Mesendoderm (in vitro differentiated cells): Measurements from ENCODE around the gene SRL.
"Not testable (repeated sequence)": the region's sequence is repeated elsewhere in the genome, so short reads cannot be mapped to it uniquely, and the experiment has no call there.

Experiments used
- DNase-seq: peaks from one replicate; pipeline ENCODE4 v3.0.0; 2013
- H2AK5ac ChIP-seq: 2 replicates; pipeline ENCODE4 v1.6.1; 2013; ENCODE audit warnings: low read length, inconsistent platforms
- H2BK120ac ChIP-seq: 2 replicates; pipeline ENCODE4 v1.6.1; 2013; ENCODE audit warnings: low read depth, mild to moderate bottlenecking, low read length, moderate library complexity, mixed read lengths
- H2BK15ac ChIP-seq: replicated peaks from 2 replicates; pipeline ENCODE4 v1.6.1; 2013; ENCODE audit warnings: low read depth, mild to moderate bottlenecking, moderate library complexity
- H2BK5ac ChIP-seq: 2 replicates; pipeline ENCODE4 v1.6.1; 2013; ENCODE audit warnings: low read length, inconsistent platforms
- H3K18ac ChIP-seq: 2 replicates; pipeline ENCODE4 v1.6.1; 2013; ENCODE audit warnings: mild to moderate bottlenecking, low read length, mixed read lengths
- H3K23ac ChIP-seq: one replicate; pipeline ENCODE4 v1.6.1; 2013; ENCODE audit warnings: low read length
- H3K27ac ChIP-seq: 2 replicates; pipeline ENCODE4 v1.5.1; 2013; ENCODE audit warnings: low read depth, mild to moderate bottlenecking, inconsistent platforms, low read length, moderate library complexity
- H3K27me3 ChIP-seq: 2 replicates; pipeline ENCODE4 v1.6.1; 2013; ENCODE audit warnings: low read length, control low read depth, mild to moderate bottlenecking, inconsistent platforms; ENCODE audit not compliant: insufficient read depth, poor library complexity
- H3K36me3 ChIP-seq: 2 replicates; pipeline ENCODE4 v1.6.1; 2013; ENCODE audit warnings: low read length, inconsistent platforms; ENCODE audit not compliant: control insufficient read depth, insufficient read depth
- H3K4ac ChIP-seq: one replicate; pipeline ENCODE4 v1.6.1; 2013; ENCODE audit warnings: low read depth, mild to moderate bottlenecking, low read length, moderate library complexity
- H3K4me1 ChIP-seq: 2 replicates; pipeline ENCODE4 v1.6.1; 2013; ENCODE audit warnings: low read depth, low read length, inconsistent platforms; ENCODE audit not compliant: control insufficient read depth
- H3K4me2 ChIP-seq: 2 replicates; pipeline ENCODE4 v1.6.1; 2013; ENCODE audit warnings: low read length
- H3K4me3 ChIP-seq: 2 replicates; pipeline ENCODE4 v1.5.1; 2013; ENCODE audit warnings: mild to moderate bottlenecking, low read length
- H3K56ac ChIP-seq: one replicate; pipeline ENCODE4 v1.6.1; 2013; ENCODE audit warnings: low read length
- H3K79me1 ChIP-seq: 2 replicates; pipeline ENCODE4 v1.6.1; 2013; ENCODE audit warnings: low read length, inconsistent platforms
- H3K79me2 ChIP-seq: 2 replicates; pipeline ENCODE4 v1.6.1; 2013; ENCODE audit warnings: mild to moderate bottlenecking, low read length; ENCODE audit not compliant: control insufficient read depth, insufficient read depth
- H3K9ac ChIP-seq: 2 replicates; pipeline ENCODE4 v1.6.1; 2013; ENCODE audit warnings: low read length, inconsistent platforms
- H4K5ac ChIP-seq: one replicate; pipeline ENCODE4 v1.6.1; 2013; ENCODE audit warnings: low read length
- H4K8ac ChIP-seq: one replicate; pipeline ENCODE4 v1.6.1; 2013; ENCODE audit warnings: low read depth, mild to moderate bottlenecking, control low read depth, low read length, moderate library complexity
- WGBS: extraction: QIAGEN DNeasy Blood & Tissue Kit; methylation state at CpG from one replicate; pipeline ENCODE4 v1.1.7; 2013; ENCODE audit warnings: low lambda C conversion rate, missing lambda C conversion rate; ENCODE audit not compliant: insufficient coverage; ENCODE audit errors: extremely low coverage; 5-methylcytosine and 5-hydroxymethylcytosine counted together

SRL gene

GRCh38 chr16:4212211-4212933 lies 29.5 kb downstream of the SRL start:
- no peak overlapping the region for H3K4me3 ChIP-seq
- H2AK5ac ChIP-seq = no peak overlapping the region
- H4K8ac ChIP-seq = no peak overlapping the region
- no peaks in the 10 kb centered on the region for H3K27me3 ChIP-seq
- H2BK5ac ChIP-seq = no peak overlapping the region
- H3K9ac ChIP-seq = no peak overlapping the region
- no peak overlapping the region for H3K4ac ChIP-seq
- H3K4me1 ChIP-seq = no peaks in the 10 kb centered on the region
- DNase-seq = no peak
- no peak overlapping the region for H2BK120ac ChIP-seq
- no CpG with 5 or more reads among the region's 11 CpGs for WGBS
- no peak overlapping the region for H3K4me2 ChIP-seq
- no peak overlapping the region for H3K27ac ChIP-seq
- no peaks in the 10 kb centered on the region for H3K79me2 ChIP-seq
- no peak overlapping the region for H2BK15ac ChIP-seq
- H3K23ac ChIP-seq = no peak overlapping the region
- H3K79me1 ChIP-seq = no peaks in the 10 kb centered on the region
- no peaks in the 10 kb centered on the region for H3K36me3 ChIP-seq
- no peak overlapping the region for H4K5ac ChIP-seq
- no peak overlapping the region for H3K56ac ChIP-seq
- H3K18ac ChIP-seq = no peak overlapping the region

GRCh38 chr16:4211445-4212210 lies 30.3 kb downstream of the SRL start:
- H3K27ac ChIP-seq, H3K4me1 ChIP-seq, H3K23ac ChIP-seq, H3K4me3 ChIP-seq, H3K4me2 ChIP-seq, H3K9ac ChIP-seq, H2BK15ac ChIP-seq, H2BK5ac ChIP-seq, H3K79me1 ChIP-seq, H2AK5ac ChIP-seq, H3K36me3 ChIP-seq, H3K56ac ChIP-seq, H3K4ac ChIP-seq, H4K8ac ChIP-seq, DNase-seq, H4K5ac ChIP-seq, H3K27me3 ChIP-seq, H3K79me2 ChIP-seq, H2BK120ac ChIP-seq, H3K18ac ChIP-seq: not testable (repeated sequence)
- 100% methylated on average over 2 of the region's 22 CpGs for WGBS

GRCh38 chr16:4209666-4210065 lies 32.2 kb downstream of the SRL start:
- Histone ChIP-seq H3K56ac (no peak overlapping the region), H3K4ac (no peak overlapping the region), H2BK5ac (no peak overlapping the region), H3K4me1 (no peaks in the 10 kb centered on the region), H2BK15ac (no peak overlapping the region), H3K18ac (no peak overlapping the region), H2BK120ac (no peak overlapping the region), H3K27ac (no peak overlapping the region), H4K8ac (no peak overlapping the region), H3K36me3 (no peaks in the 10 kb centered on the region), H3K79me2 (no peaks in the 10 kb centered on the region), H3K23ac (no peak overlapping the region), H3K4me2 (no peak overlapping the region), H3K9ac (no peak overlapping the region), H3K27me3 (no peaks in the 10 kb centered on the region), H3K4me3 (no peak overlapping the region), H4K5ac (no peak overlapping the region), H2AK5ac (no peak overlapping the region), H3K79me1 (no peaks in the 10 kb centered on the region)
- no peak for DNase-seq
- no CpG with 5 or more reads among the region's 6 CpGs for WGBS

- Histone ChIP-seq H3K27ac (no peak overlapping the region), H3K79me1 (no peaks in the 10 kb centered on the region), H2BK15ac (no peak overlapping the region), H3K56ac (no peak overlapping the region), H3K36me3 (no peaks in the 10 kb centered on the region), H3K18ac (no peak overlapping the region), H2AK5ac (no peak overlapping the region), H3K27me3 (no peaks in the 10 kb centered on the region), H2BK5ac (no peak overlapping the region), H2BK120ac (no peak overlapping the region), H3K23ac (no peak overlapping the region), H4K5ac (no peak overlapping the region), H3K79me2 (no peaks in the 10 kb centered on the region), H3K4me1 (no peaks in the 10 kb centered on the region), H3K4me2 (no peak overlapping the region), H4K8ac (no peak overlapping the region), H3K4me3 (no peak overlapping the region), H3K4ac (no peak overlapping the region), H3K9ac (no peak overlapping the region)
- no CpG with 5 or more reads among the region's 14 CpGs for WGBS
- DNase-seq = no peak
Observed at GRCh38 chr16:4208341-4208751, 33.5 kb downstream of the SRL start.

- no peak overlapping the region for H2BK5ac ChIP-seq
- H3K79me2 ChIP-seq = no peaks in the 10 kb centered on the region
- no peaks in the 10 kb centered on the region for H3K27me3 ChIP-seq
- H4K8ac ChIP-seq = no peak overlapping the region
- H3K4me1 ChIP-seq = no peaks in the 10 kb centered on the region
- no peaks in the 10 kb centered on the region for H3K36me3 ChIP-seq
- H4K5ac ChIP-seq = no peak overlapping the region
- no peak overlapping the region for H3K56ac ChIP-seq
- no peak overlapping the region for H3K27ac ChIP-seq
- no CpG with 5 or more reads among the region's 23 CpGs for WGBS
- H2AK5ac ChIP-seq = no peak overlapping the region
- no peak for DNase-seq
- H3K79me1 ChIP-seq = no peaks in the 10 kb centered on the region
- H3K4me3 ChIP-seq = no peak overlapping the region
- no peak overlapping the region for H3K9ac ChIP-seq
- no peak overlapping the region for H3K4me2 ChIP-seq
- H3K4ac ChIP-seq = no peak overlapping the region
- H3K23ac ChIP-seq = no peak overlapping the region
- no peak overlapping the region for H2BK120ac ChIP-seq
- H2BK15ac ChIP-seq = no peak overlapping the region
- H3K18ac ChIP-seq = no peak overlapping the region
Observed at GRCh38 chr16:4207683-4208340, 34.1 kb downstream of the SRL start.
